ENCODE data around the gene TRDMT1. TPM values are rescaled to one million over a fixed set of nuclear protein-coding genes. Genes with fewer than 3 reads are reported as not detected.
A peak's percentile ranks its signal among the peaks of the same experiment; 100 is the strongest.

The TRDMT1 gene
- total RNA-seq, 6 experiments from 2014 or later: 6.8 to 13.0 (median 8.6) TPM

DNA sequence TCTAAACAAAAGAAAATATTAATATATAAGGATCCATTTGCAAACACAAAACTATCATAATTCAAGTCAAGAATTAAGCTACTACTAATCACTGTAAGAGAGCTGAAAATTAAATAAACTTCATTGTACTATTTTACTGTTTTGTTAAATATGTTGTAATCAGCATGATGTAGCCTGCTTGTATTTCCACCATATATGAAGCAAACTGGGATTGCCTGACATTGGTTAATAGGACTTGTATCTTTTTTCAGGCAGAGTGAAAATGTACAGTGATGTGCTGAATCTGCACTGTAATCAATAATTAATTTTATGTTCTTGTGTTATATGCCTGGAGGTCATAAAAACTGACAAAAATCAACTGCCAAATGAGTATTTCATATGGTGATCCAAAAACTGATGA lies 25.4 kb downstream of the TRDMT1 start:
- DNase-seq: no peak
- Mint-ChIP-seq H3K4me1 (ENCODE audit: low read depth) (peaks cover 38% of the 10 kb centered on the region), H3K27me3 (ENCODE audit: insufficient read depth) (no peaks in the 10 kb centered on the region; the same call in 1 of the 2 replicates), H3K36me3 (ENCODE audit: low read depth) (peaks cover 4% of the 10 kb centered on the region; the same call in 1 of the 2 replicates), H3K9me3 (no peaks in the 10 kb centered on the region), H3K27ac (peak overlapping the region; percentile 29; the same call in 1 of the 2 replicates), H3K4me3 (no peak overlapping the region)
- TF ChIP-seq, protein P1, sequence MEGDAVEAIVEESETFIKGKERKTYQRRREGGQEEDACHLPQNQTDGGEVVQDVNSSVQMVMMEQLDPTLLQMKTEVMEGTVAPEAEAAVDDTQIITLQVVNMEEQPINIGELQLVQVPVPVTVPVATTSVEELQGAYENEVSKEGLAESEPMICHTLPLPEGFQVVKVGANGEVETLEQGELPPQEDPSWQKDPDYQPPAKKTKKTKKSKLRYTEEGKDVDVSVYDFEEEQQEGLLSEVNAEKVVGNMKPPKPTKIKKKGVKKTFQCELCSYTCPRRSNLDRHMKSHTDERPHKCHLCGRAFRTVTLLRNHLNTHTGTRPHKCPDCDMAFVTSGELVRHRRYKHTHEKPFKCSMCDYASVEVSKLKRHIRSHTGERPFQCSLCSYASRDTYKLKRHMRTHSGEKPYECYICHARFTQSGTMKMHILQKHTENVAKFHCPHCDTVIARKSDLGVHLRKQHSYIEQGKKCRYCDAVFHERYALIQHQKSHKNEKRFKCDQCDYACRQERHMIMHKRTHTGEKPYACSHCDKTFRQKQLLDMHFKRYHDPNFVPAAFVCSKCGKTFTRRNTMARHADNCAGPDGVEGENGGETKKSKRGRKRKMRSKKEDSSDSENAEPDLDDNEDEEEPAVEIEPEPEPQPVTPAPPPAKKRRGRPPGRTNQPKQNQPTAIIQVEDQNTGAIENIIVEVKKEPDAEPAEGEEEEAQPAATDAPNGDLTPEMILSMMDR (IDR thresholded peaks at IDR 0.05): no peak

DNA sequence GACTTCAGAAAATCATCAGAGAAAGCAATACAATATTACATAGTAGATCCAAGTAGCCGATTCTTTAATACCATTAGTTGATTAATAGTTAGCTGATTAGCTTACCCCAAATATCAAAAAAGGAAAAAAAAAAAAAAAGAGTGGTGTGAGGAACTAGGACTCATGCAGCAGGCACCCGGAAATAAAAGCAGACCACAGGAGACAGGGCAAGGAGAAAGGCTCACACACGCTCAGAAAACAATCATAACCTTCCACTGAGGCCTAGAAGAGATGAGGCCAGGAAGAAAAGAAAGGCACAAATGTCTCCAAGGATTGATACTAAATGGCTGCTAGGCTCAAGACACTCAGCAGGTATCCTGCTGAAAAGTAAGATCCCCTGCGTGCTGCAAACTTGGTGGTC lies 25.9 kb downstream of the TRDMT1 start:
- Mint-ChIP-seq H3K4me1 (ENCODE audit: low read depth) (peaks cover 38% of the 10 kb centered on the region), H3K9me3 (no peaks in the 10 kb centered on the region), H3K36me3 (ENCODE audit: low read depth) (peaks cover 4% of the 10 kb centered on the region; the same call in 1 of the 2 replicates), H3K27ac (peak overlapping the region; percentile 29), H3K27me3 (ENCODE audit: insufficient read depth) (no peaks in the 10 kb centered on the region; the same call in 1 of the 2 replicates), H3K4me3 (peak overlapping the region; percentile 63)
- TF ChIP-seq, protein P1 (IDR thresholded peaks at IDR 0.05): no peak
- DNase-seq: peak; percentile 15

DNA sequence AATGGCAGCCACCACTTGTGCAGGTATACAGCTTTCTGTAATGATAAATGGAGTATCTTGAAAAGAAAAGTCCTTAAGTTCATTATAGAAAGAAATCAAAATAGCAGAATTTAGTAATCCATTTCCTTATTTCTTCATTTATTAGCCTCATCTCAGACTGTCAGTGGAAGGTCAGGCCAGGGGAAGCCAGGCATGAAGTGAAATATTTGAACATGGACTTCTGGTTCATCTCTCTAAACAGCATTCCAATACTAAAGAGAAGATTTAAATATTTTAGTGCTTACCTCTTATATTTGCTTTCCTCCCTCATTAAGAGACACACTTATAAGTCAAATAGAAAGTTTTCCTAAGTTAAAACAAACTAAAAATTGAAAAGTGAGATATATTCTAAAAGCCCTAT lies 26.8 kb downstream of the TRDMT1 start:
- DNase-seq: no peak
- peak overlapping the region; percentile 29; the same call in 1 of the 2 replicates for H3K27ac Mint-ChIP-seq

DNA sequence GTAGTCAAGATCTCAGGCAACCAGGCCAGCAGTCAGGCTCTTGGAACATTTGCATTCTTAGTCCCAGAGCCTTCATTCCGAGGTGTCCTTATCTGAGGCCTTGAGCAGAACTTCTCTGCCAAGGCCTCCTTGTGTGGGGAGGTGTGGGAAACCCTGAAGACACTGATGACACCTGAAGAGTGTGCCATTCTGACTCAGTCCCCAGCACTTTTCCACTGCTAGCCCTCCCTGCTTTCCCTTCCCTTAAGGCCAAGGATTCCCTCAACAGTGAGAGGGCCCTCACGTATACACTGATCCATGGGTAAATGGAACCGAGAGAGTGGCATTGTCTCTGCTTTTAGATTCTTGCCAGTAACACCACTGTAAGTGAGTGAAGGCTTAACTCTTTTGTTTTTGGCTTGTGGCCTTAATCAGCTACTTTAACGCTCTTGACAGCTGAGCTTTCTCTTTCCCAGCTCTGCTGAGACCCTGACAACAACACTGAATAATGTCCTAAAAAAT lies 30.3 kb downstream of the TRDMT1 start:
- Mint-ChIP-seq H3K4me3 (no peak overlapping the region), H3K27ac (no peak overlapping the region), H3K9me3 (no peaks in the 10 kb centered on the region), H3K4me1 (ENCODE audit: low read depth) (peaks cover 25% of the 10 kb centered on the region), H3K27me3 (ENCODE audit: insufficient read depth) (no peaks in the 10 kb centered on the region), H3K36me3 (ENCODE audit: low read depth) (peaks cover 4% of the 10 kb centered on the region; the same call in 1 of the 2 replicates)
- TF ChIP-seq, protein P1 (IDR thresholded peaks at IDR 0.05): no peak
- DNase-seq: no peak

More for the DNA sequence above, 26.8 kb downstream of the TRDMT1 start:
- H3K36me3 Mint-ChIP-seq (ENCODE audit: low read depth): peaks cover 4% of the 10 kb centered on the region; the same call in 1 of the 2 replicates
- H3K4me1 Mint-ChIP-seq (ENCODE audit: low read depth): peaks cover 38% of the 10 kb centered on the region
- H3K9me3 Mint-ChIP-seq: no peaks in the 10 kb centered on the region
- H3K27me3 Mint-ChIP-seq (ENCODE audit: insufficient read depth): no peaks in the 10 kb centered on the region; the same call in 1 of the 2 replicates
- TF ChIP-seq, protein P1 (IDR thresholded peaks at IDR 0.05): no peak
- peak overlapping the region; percentile 63; the same call in 1 of the 2 replicates for H3K4me3 Mint-ChIP-seq

DNA sequence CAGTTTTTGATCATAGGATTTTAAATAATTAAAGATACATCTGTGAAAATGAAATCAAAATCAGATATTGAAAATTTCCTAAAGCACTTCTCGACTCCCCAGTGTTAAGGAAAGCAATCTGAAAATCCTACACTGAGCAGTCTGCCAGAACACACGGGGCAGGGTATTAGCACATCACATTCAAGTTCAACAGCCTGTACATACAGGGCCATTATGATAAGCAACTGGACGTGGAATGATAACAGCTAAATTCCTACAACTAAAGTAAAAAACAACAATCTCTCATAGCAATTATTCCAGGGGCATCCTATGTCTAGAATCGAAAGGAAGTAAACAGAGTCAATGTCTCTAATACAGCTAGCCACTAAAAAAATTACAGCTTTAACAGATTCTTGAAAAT lies 31.7 kb downstream of the TRDMT1 start:
- Mint-ChIP-seq H3K27me3 (ENCODE audit: insufficient read depth) (no peaks in the 10 kb centered on the region), H3K4me3 (no peak overlapping the region), H3K9me3 (no peaks in the 10 kb centered on the region), H3K36me3 (ENCODE audit: low read depth) (peaks cover 6% of the 10 kb centered on the region; the same call in 1 of the 2 replicates), H3K4me1 (ENCODE audit: low read depth) (peaks cover 11% of the 10 kb centered on the region), H3K27ac (no peak overlapping the region)
- DNase-seq: no peak
- TF ChIP-seq, protein P1 (IDR thresholded peaks at IDR 0.05): no peak
